Activated CD8-positive, alpha-beta memory T cell treated with anti-CD3 and anti-CD28 coated beads, Interleukin-2, amount 50 U/mL, for 4 hours (primary cell): ENCODE data around the gene OR2F2.
A peak's percentile ranks its signal among the peaks of the same experiment; 100 is the strongest.

Experiments
- DNase-seq: peaks from one replicate; pipeline ENCODE4 v3.0.0-alpha.2; 2020

OR2F2 gene, protein sequence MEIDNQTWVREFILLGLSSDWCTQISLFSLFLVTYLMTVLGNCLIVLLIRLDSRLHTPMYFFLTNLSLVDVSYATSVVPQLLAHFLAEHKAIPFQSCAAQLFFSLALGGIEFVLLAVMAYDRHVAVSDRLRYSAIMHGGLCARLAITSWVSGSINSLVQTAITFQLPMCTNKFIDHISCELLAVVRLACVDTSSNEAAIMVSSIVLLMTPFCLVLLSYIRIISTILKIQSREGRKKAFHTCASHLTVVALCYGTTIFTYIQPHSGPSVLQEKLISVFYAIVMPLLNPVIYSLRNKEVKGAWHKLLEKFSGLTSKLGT

DNA sequence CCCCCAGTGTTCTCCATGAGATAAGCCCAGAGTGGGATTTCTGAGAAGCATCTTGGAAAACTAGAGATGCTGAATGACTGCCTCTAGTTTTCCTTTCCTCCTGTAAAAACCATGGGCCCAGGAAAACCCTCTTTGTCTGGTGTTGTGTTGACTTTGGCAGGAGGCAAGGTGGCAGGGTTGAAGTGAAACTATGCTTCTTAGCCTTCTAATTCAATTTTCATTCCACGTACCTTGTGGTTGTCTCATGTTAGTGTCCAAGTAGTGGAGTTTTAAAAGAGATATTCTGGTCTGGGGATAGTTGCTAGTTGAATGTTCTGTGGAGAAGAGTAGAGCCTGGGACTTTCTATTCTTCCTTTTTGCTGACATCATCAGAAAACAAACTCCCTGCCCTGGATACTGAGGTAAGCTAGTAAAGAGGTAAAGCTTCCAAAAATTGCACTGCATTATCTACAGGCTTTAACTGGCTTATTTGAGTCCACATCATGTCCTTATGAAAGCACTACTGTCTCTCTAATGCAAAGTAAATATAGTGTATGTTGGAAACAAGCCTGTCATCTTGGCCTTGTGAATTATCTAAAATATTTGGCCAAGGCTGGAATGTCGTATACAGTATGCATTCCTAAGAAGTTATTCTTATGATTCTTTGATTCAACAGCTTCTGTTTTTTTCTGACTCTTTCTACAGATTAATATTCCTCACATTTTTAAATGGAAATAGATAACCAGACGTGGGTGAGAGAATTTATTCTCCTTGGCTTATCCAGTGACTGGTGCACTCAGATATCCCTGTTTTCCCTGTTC lies at the start of gene OR2F2:
OR2F2 (plus strand) TSS at position 708 of the 800 bp plus-strand sequence; CDS start at position 708, 0 bp downstream.
- no peak for DNase-seq

DNA sequence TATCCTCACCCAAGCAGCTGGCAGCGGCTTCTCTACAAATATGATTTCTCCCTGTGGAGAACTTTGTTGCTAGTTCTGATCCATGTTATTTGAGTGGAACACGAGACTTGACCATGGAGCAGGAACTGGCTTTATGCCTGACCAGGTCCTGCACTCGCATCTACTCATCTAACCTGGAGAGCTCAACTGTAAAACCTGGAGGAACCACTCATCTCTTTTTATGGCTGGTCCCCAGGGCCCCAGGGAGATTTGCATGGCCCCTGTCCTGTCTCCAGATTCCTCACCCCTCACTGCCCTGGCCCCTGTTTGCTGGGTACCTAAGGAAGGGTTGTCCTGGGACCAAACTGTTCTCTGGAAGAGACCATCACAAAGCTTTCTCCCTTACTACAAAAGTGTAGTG lies 49.1 kb upstream of the OR2F2 start:
- no peak for DNase-seq

DNA sequence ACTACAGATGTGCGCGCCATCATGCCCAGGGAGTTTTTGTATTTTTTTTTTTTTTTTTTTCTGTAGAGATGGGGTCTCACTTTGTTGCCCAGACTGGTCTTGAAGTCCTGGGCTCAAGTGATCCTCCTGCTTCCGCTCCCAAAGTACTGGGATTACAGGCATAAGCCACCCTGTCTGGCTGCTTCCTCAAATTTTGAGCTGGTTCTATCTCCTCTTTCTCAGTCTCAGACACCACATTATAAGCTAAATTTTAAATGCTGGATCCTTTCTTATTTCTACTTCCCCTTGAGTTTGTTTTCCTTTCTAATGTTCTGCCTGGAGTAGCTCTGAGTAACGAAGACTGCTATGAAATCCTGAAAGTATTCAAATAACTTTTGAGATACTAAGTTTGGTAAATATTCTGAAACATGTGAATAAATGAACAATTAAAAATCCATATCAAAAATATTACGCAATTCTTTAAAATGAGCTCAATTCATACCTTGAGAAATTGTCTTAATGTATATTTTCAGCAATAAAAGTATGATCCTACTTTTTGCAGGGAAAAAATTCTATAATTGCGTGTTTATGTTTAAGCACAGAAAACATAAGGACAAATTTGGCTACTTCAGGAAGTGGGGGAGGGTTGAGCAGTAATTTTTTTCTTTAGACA lies 48.1 kb upstream of the OR2F2 start:
- DNase-seq = no peak

DNA sequence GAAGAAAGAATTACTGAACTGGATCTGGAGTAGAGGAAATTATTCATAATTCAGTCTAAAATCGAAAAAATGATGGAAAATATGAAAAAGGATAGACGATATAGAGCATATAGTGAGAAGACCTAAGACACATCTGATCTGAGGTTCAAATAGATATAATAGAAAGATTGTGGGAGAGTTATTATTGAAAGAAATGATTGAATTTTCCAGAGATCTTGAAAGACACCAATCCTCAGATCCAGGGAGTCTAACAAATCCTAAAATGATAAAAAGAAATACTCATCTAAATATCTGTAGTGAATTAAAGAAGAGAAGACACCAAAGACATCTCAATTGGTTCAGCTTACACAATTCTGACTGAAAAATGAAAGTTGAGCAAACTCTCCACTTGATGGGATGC lies 46.0 kb upstream of the OR2F2 start:
- no peak for DNase-seq

DNA sequence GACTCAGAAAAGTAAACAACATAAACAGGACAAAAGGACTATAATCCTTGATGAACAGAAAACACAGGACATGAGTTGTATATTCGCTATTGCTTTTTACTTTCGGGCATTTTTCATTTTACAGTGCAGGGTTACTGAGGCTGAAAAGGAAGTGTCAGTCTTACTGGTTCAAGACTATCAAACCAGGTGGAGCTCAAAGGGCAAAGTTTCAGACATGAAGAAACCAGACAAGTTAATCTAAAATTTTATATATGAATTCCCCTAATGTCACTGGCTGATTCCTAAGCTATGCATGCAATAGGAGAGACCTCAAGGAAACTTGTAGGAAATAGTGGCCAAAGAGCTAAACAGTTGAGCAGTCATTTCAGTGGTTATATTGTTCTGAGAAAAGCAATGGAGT lies 44.5 kb upstream of the OR2F2 start:
- no peak for DNase-seq

DNA sequence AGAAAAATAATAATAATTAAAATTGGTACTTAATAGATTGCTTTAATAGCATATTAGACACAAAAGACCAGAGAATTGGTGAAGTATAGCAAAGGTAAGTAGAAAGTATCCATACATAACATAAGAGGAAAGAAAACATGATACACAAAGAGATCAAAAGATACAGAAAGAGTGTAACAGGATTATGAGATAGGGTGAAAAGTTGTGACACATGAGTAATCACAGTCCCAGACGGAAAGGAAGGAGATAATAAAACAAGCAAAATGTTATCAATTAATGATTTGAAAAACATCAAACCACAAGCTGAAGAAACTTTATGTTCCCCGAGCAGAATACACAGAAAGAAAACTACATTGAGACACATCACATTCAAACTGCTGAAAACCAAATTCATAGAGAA lies 43.6 kb upstream of the OR2F2 start:
- no peak for DNase-seq

DNA sequence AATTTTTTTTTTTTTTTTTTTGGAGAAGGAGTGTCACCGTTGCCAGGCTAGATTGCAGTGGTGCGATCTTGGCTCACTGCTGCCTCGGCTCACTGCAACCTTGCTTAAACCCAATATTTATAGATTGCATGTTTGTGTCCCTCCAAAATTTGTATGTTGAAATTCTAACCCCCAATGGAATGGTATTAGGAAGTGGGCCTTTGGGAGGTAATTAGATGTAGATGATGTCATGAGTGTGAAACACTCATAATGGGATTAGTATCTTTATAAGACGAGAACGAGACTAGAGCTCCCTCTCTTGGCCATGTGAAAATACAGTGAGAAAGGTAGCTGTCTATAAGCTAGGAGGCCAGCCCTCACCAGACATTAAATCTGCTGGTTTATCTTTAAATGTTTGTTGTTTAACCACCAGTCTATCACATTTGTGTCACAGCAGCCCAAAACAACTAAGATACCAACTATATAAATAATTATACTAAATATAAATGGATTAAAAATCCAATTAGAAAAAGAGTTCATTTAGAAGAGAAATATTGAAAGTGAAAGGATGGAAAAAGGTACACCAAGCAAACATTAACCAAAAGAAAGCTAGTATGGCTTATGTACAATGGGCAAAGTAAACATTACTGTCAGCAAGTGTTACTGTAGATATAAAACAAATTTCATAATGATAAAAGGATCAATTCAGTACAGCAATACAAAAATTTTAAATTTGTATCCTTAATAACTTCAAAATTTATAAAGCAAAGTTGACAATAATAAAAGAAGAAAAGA lies 42.3 kb upstream of the OR2F2 start:
- DNase-seq = no peak

DNA sequence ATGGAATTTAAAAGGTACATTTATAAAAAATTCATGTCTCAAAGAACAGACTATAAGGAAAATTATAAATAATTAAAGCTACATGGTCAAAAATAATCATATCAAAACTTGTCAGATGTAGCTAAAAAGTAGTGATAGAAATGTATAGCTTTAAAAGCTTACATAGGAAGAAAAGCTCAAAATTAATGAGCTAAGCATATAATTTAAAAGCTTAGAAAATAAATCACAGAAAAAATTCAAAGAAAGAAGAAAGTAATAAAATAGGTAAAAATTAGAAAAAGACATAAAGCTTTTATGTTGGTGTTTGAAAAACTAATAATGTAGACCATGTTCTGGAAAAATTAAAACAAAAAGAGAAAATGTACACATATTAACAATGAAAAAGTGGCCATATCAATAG lies 38.4 kb upstream of the OR2F2 start:
- DNase-seq = no peak

DNA sequence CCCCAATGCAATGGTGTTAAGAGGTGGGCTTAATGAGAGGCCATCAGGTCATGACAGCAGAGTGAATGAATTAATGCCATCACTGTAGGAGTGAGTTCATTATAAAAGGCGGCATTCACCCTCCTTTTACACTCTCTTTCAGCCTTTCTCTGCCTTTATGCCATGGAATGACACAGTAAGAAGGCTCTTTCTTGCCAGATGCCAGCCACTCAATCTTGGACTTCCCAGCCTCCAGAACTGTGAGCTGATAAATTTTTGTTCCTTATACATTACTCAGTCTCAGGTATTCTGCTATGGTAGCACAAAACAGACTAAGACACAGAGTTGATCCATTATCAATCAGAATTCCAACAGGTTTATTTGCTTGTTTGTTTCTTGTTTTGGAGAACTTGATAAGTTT lies 36.2 kb upstream of the OR2F2 start:
- no peak for DNase-seq

DNA sequence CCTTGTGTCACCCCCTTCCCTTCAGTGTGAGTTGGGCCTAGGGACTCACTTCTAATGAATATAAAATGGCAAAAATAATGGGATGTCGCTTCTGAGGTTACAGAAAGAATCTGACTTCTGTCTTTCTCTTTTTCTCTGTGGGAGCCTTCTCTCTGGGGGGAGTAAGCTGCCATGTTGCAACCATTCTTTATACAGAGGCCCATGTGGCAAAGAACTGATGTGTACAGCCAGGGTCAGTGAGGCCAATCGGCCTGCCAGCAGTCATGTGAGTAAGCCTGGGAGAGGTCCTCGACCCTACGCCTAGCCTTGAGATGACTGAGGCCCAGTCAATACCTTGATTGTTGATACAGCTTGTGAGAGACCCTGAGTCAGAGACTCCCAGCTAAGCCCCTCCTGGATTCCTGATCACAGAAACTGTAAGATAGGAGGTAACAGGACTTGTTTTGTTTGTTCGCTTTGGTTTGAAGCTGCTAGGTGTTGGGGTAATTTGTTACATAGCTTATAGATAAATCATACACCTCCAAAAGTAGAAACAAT lies 34.7 kb upstream of the OR2F2 start:
- DNase-seq = no peak

DNA sequence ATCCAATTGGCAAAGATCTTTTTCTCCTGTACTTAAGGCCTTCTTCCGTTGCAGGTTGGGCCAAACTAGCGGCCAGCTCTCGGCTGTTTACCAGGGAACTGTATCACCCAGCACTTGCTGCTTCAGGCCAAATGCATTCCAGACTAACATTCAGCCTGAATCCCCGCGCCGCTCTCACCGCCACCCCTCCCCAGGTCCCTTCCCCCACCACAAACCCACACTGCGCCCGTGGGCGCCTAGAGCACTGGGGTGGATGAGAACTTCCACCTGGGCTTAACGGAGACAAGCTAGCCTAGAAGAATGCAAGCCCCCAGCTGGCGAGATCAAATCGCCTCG lies 33.7 kb upstream of the OR2F2 start:
- DNase-seq = no peak

DNA sequence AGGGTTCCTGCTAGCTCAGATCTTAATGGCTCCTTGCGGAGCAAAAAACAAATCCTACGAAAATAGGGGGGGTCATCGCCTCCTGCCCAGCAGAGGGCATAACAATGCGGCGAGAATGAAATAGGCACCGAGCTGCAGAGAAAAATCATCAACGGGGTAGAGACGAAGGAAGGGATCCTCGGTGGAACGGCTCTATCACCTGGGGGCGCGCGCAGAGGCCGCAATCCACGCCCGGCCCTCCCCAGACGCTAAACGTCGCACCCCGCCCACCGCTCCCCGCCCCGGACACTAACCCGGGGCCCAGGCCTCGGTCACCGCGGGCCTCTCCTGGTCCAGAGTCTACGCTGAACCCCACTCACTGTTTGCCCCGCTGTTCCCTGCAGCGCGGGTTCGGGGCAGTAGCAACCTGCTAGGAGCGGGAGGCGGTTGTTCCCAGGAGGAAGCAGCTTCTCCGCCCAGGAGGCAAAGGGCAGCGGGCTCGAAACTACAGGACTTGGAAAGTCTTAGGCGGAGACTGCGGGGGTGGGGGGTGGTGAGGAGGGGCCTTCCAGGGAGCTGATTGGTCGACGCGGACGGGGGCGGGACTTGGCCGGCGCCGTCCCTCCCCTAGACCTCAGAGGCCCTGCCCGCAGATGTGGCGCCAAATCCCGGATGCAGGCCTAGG lies 33.2 kb upstream of the OR2F2 start, which contains the start of gene TCAF1:
TCAF1 (minus strand) TSS at position 509 of the 664 bp plus-strand sequence. CDS start 25,568 bp downstream, outside the sequence.
- peak; percentile 91 for DNase-seq

DNA sequence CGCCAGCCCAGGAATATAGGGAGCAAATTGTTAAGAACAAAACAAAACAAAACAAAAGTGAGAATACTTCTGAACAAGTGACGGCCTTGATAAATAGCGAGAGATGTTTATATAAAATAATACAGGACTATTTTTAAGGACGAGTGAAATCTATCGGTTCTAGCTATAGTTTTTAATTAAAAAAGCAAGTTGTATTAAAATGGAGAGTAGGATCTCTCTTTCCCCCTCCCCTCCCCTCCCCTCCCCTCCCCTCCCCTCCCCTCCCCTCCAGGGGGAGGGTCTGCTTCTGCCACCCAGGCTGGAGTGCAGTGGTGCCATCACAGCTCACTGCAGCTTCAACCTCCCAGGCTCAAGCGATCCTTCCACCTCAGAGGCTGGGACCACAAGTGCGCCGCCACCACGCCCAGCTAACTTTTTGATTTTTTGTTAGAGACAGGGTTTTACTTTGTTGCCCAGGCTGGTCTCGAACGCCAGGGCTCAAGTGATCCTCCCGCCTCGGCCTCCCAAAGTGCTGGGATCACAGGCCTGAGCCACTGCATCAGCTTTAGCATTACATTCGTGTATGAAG lies 32.6 kb upstream of the OR2F2 start:
- no peak for DNase-seq

DNA sequence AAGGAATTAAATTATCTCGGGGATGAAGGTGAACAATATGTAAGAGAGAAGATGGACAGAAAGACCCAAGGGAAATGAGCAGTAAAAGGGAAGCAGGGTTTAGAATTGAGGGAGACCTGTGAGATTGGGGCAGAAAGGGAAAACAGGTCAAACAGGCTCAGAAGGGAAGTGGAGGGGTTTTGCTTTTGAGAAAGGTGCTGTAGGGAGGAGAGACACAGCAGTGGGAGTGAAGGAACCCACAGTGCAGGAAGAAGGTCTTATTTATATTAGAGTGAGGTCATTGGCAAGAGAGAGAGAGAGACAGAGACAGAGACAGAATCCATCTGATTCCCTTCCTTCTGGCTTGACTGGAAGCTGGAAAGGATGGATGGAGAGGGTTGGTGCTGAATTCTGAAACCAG lies 29.5 kb upstream of the OR2F2 start:
- DNase-seq = no peak

DNA sequence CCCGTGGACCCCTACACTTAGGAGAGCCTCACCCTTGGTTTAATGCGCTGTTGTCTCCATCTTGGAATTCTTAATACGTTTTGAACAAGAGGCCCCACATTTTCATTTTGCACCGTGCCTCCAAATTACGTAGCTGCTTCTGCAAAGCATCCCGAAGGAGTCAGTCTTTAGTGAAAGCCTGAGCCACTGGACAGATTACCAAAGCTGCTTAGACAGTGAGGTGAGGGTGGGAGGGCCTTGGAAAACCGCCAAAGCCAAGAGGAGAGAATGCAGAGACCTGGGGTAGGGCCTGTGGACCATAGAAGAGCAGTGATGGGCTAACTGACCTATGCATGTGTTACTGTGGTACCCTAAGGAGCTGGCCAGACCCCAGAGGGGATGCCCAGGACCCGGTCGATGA lies 28.9 kb upstream of the OR2F2 start:
- DNase-seq = no peak

DNA sequence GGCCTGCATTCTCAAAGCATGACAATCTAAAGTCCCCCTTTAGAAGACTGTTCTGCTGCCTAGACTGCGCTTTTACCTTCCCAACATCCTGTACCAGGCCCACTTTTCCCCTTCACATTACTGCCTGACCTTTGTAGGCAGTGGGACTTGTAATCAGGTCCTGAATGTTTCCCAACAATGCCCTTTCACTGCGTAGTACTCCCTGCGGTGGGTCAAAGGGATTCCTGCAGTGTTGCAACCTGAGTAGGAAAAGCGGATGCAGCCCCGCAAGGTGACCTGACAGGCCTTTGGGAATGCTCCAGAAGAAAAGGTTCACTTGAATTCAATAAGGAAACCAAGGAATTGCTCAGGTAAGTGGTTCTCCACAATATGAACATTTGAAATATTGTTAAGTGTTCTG lies 28.1 kb upstream of the OR2F2 start:
- DNase-seq = no peak

DNA sequence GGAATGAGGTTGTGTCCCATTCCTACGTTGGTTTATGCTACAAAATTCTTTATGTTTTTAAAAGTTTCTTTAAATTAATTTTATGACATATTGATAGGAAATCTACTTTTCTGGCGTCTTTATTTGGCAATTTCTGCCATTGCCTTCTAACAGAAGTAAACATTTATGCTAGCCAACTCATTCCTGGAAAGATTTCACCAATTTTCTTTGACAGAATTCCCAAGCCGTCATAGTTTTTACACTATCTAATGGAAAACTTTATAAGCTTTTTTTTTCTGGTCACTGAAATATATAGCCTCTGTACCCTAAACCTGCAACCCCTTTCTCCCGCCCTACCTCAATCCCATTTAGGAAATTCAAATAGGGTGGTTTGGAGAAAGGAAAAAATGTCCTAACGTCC lies 26.9 kb upstream of the OR2F2 start:
- no peak for DNase-seq

DNA sequence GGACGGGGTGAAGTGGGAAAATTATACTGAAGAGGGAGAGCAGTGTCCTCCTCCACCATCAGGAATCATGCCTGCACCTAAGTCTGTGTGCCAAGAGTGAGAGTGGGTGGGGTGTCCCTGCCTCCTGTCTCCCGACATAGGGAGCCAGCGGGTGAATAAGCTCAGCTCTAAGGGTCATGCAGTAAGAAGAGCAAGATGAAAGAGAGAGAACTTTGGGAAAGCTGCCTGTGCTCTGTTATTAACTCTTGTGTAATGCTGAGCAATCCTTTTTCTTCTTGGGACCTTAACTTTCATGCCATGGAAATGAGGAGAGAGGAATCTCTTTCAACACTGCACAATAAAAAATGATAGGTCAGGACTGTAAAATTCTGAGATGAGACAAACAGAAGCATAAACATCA lies 25.2 kb upstream of the OR2F2 start:
- no peak for DNase-seq

DNA sequence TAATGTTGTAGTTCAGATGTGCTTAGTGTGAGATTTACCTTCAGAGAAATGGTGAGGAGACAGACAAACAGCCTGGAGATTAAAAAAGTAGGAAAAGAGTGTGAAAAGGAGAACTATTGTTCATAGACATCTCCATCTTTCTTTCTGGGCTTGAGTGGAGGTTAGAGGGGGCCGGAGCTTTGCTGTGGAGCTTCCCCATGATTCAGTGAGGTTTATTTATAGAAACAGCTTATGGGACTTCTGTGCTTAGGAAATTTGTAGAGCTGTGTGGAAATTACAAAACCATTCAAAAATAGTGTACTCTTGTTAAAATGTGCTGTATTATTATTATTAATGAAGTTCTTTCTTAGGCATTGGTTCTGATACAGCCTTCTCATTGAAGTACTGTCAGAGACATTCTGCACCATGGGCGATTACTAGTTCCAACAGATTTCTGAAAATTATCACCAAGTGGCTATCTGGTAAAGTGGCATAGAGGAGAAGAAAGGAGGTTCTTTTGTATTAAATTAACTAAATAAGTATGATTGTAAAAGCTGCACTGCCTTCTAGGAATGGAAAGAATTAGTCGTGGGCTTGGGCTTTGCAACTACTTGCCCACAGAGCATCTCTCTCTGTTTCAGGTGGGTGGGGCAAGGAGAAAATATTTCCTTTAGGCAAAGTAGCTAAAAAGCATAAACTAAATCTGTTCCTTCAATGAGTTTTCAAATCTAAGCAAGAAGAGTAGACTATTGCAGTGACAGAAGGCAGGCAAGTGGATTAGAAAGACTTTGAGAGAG lies 24.4 kb upstream of the OR2F2 start:
- DNase-seq = no peak

DNA sequence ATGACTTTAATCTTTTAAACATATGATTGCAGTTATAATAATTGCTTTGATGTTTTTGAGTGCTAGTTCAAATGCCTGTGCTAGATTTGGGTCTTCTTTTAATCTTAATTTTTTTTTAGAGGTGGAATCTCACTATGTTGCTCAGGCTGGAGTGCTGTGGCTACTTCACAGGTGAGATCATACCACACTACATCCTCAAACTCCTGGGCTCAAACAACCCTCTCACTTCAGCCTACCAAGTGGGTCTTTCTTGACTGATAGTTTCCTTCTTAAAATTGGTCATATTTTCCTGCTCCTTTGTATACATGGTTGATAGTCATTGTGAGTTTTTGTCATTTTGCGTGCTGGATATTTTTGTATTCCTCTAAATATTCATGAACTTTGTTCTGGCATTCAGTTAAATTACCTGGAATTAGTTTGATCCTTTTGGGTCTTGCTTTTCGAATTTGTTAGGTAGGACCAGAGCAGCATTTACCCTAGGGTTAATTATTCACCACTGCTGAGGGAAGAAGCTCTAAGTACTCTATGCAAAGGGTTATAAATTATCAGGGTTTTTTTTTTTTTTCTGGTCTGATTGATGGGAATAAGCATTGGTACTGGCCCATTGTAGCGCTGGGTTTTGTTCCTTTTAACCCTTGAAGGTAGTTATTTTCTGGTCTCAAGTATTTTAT lies 21.0 kb upstream of the OR2F2 start:
- no peak for DNase-seq
